IMR-90 (cell line): ENCODE measurements around the gene COG2. TPM values are rescaled to one million over a fixed set of nuclear protein-coding genes. Genes with fewer than 3 reads are reported as not detected.

Source experiments
- ATAC-seq: fragments of 200-7000 bp; cut with Tn5 transposase; 2 replicates; pipeline ENCODE4 v1.9.1; 2020; ENCODE audit warnings: low read depth, mild to moderate bottlenecking, moderate library complexity
- BruUV-seq: library from RNA; stranded (reverse); fragments of 400-500 nt; replicated peaks from 2 replicates; lab custom pipeline; 2021; lab: Mats Ljungman, UMichigan
- CTCF ChIA-PET: fragments of 300-600 bp; formaldehyde crosslinking; extraction: SDS; loops from one replicate; lab custom pipeline; 2021; ENCODE audit warnings: antibody characterized with exemption; lab: Yijun Ruan, JAX
- POLR2A ChIA-PET: fragments of 300-600 bp; sonication (Branson Sonifier 250); formaldehyde crosslinking; loops from one replicate; lab custom pipeline; 2022; ENCODE audit warnings: antibody characterized with exemption; ENCODE audit not compliant: unreplicated experiment; lab: Charles Lee
- DNase-seq: peaks from one replicate; pipeline ENCODE4 v3.0.0; 2013
- H2AFZ ChIP-seq: replicated peaks from 2 replicates; pipeline ENCODE3; 2013; ENCODE audit warnings: low read length, mild to moderate bottlenecking; ENCODE audit not compliant: poor library complexity
- H2AK5ac ChIP-seq: 2 replicates; pipeline ENCODE4 v1.6.1; 2013; ENCODE audit warnings: low read depth, low read length, inconsistent platforms
- H2AK9ac ChIP-seq: replicated peaks from 2 replicates; pipeline ENCODE3; 2013; ENCODE audit warnings: mild to moderate bottlenecking, low read depth, low read length, moderate library complexity; ENCODE audit not compliant: poor library complexity
- H2BK120ac ChIP-seq: 2 replicates; pipeline ENCODE4 v1.6.1; 2013; ENCODE audit warnings: low read depth, low read length, inconsistent platforms
- H2BK15ac ChIP-seq: 3 replicates; pipeline ENCODE4 v1.6.1; 2013; ENCODE audit warnings: low read depth, low read length, inconsistent platforms
- H2BK20ac ChIP-seq: 2 replicates; pipeline ENCODE4 v1.6.1; 2013; ENCODE audit warnings: low read depth, mild to moderate bottlenecking, inconsistent platforms, low read length, moderate library complexity
- H2BK5ac ChIP-seq: 2 replicates; pipeline ENCODE4 v1.6.1; 2013; ENCODE audit warnings: mild to moderate bottlenecking, low read depth, low read length, inconsistent platforms; ENCODE audit not compliant: poor library complexity, severe bottlenecking
- H3K14ac ChIP-seq: replicated peaks from 2 replicates; pipeline ENCODE4 v1.6.1; 2013; ENCODE audit warnings: low read depth, low read length, inconsistent platforms
- H3K18ac ChIP-seq: 2 replicates; pipeline ENCODE4 v1.6.1; 2013; ENCODE audit warnings: low read depth, low read length, control low read depth
- H3K23ac ChIP-seq: 2 replicates; pipeline ENCODE4 v1.6.1; 2013; ENCODE audit warnings: low read depth, low read length, inconsistent platforms
- H3K27ac ChIP-seq: 2 replicates; pipeline ENCODE4 v1.5.1; 2013; ENCODE audit warnings: mild to moderate bottlenecking, control low read depth, low read length; ENCODE audit not compliant: insufficient read depth
- H3K27me3 ChIP-seq: 2 replicates; pipeline ENCODE4 v1.6.1; 2013; ENCODE audit warnings: low read length; ENCODE audit not compliant: control insufficient read depth, insufficient read depth
- H3K36me3 ChIP-seq: 2 replicates; pipeline ENCODE4 v1.6.1; 2013; ENCODE audit warnings: low read length, mixed read lengths; ENCODE audit not compliant: control insufficient read depth, insufficient read depth
- H3K4ac ChIP-seq: 2 replicates; pipeline ENCODE4 v1.6.1; 2013; ENCODE audit warnings: low read depth, low read length, inconsistent platforms
- H3K4me1 ChIP-seq: 2 replicates; pipeline ENCODE4 v1.6.1; 2013; ENCODE audit warnings: low read length, mixed read lengths; ENCODE audit not compliant: control insufficient read depth, insufficient read depth
- H3K4me2 ChIP-seq: 2 replicates; pipeline ENCODE4 v1.6.1; 2013; ENCODE audit warnings: low read depth, mild to moderate bottlenecking, control low read depth, low read length, moderate library complexity
- H3K4me3 ChIP-seq: 2 replicates; pipeline ENCODE4 v1.5.1; 2013; ENCODE audit warnings: low read depth, mild to moderate bottlenecking, control low read depth, low read length, moderate library complexity; ENCODE audit not compliant: insufficient read depth
- H3K56ac ChIP-seq: 2 replicates; pipeline ENCODE4 v1.6.1; 2013; ENCODE audit warnings: low read length, inconsistent platforms; ENCODE audit not compliant: insufficient read depth; ENCODE audit errors: extremely low read depth
- H3K79me1 ChIP-seq, 2 experiments: 2 replicates each; pipeline ENCODE4 v1.6.1; 2013; ENCODE audit warnings: low read length in 2 of 2, inconsistent platforms in 1 of 2, low read depth in 1 of 2
- H3K9ac ChIP-seq: 2 replicates; pipeline ENCODE4 v1.6.1; 2013; ENCODE audit warnings: low read depth, low read length, control low read depth
- H3K9me1 ChIP-seq: 2 replicates; pipeline ENCODE4 v1.6.1; 2013; ENCODE audit warnings: low read length, inconsistent platforms; ENCODE audit not compliant: insufficient read depth
- H3K9me3 ChIP-seq: 2 replicates; pipeline ENCODE4 v1.6.1; 2013; ENCODE audit warnings: low read length; ENCODE audit not compliant: control insufficient read depth, insufficient read depth
- H4K20me1 ChIP-seq: 2 replicates; pipeline ENCODE4 v1.6.1; 2013; ENCODE audit warnings: low read length, inconsistent platforms; ENCODE audit not compliant: insufficient read depth
- H4K5ac ChIP-seq: 2 replicates; pipeline ENCODE4 v1.6.1; 2013; ENCODE audit warnings: mild to moderate bottlenecking, low read depth, low read length, control low read depth
- H4K8ac ChIP-seq, 2 experiments: 2 replicates each; pipeline ENCODE4 v1.6.1; 2013; ENCODE audit warnings: low read depth in 2 of 2, low read length in 2 of 2, control low read depth in 1 of 2, inconsistent platforms in 1 of 2
- H4K91ac ChIP-seq: 2 replicates; pipeline ENCODE4 v1.6.1; 2013; ENCODE audit warnings: low read depth, low read length, inconsistent platforms; ENCODE audit not compliant: insufficient read depth
- BHLHE40 ChIP-seq: fragments of 150-350 bp; IDR thresholded peaks from 2 replicates; pipeline ENCODE4 v1.6.1; 2016; ENCODE audit warnings: mild to moderate bottlenecking, low read depth, low read length
- CEBPB ChIP-seq: IDR thresholded peaks from 2 replicates; pipeline ENCODE4 v1.6.1; 2012; ENCODE audit warnings: low read depth, low read length, improper control_type of control experiment
- CHD1 ChIP-seq: IDR thresholded peaks from 2 replicates; pipeline ENCODE4 v1.6.1; 2012; ENCODE audit warnings: low read depth, low read length, improper control_type of control experiment
- ELK1 ChIP-seq: fragments of 150-350 bp; IDR thresholded peaks from 2 replicates; pipeline ENCODE4 v1.6.1; 2016; ENCODE audit warnings: low read depth, mild to moderate bottlenecking, low read length, moderate library complexity, borderline replicate concordance
- FOS ChIP-seq: fragments of 150-350 bp; IDR thresholded peaks from 2 replicates; pipeline ENCODE4 v1.6.1; 2016; ENCODE audit warnings: low read depth, low read length
- MAZ ChIP-seq: IDR thresholded peaks from 2 replicates; pipeline ENCODE4 v1.6.1; 2012; ENCODE audit warnings: low read depth, mild to moderate bottlenecking, low read length, improper control_type of control experiment, moderate library complexity, borderline replicate concordance
- NFE2L2 ChIP-seq: fragments of 150-350 bp; IDR thresholded peaks from 2 replicates; pipeline ENCODE4 v1.6.1; 2016; ENCODE audit warnings: low read depth, mild to moderate bottlenecking, low read length
- RAD21 ChIP-seq: IDR thresholded peaks from 2 replicates; pipeline ENCODE4 v1.6.1; 2012; ENCODE audit warnings: low read length, improper control_type of control experiment
- RFX5 ChIP-seq: IDR thresholded peaks from 2 replicates; pipeline ENCODE4 v1.8.0; 2012; ENCODE audit warnings: low read depth, mild to moderate bottlenecking, low read length, moderate library complexity
- WGBS, 2 experiments: methylation state at CpG; one replicate each; pipeline versions ENCODE4 v1.1.5 to v1.1.7; 2013; ENCODE audit warnings: missing lambda C conversion rate in 2 of 2; ENCODE audit not compliant: insufficient read length in 1 of 2; ENCODE audit errors: extremely low coverage in 2 of 2; 5-methylcytosine and 5-hydroxymethylcytosine counted together
- dilution Hi-C: fragments of 300-500 bp; cut with HindIII; formaldehyde crosslinking; loops from one replicate; pipeline ENCODE4 v1.14.3; 2018; ENCODE audit warnings: low sequenced_read_pairs; ENCODE audit not compliant: unreplicated experiment
- in situ Hi-C: fragments of 300-500 bp; cut with MboI; formaldehyde crosslinking; loops from 3 replicates; pipeline ENCODE4 v1.14.3; 2019; ENCODE audit warnings: low sequenced_read_pairs, inconsistent platforms, mixed read lengths
- intact Hi-C: fragments of 100-400 bp; cut with micrococcal nuclease; formaldehyde crosslinking; loops from 2 replicates; pipeline ENCODE4 v1.10.0; 2022
- polyA plus RNA-seq, 3 experiments: library from polyadenylated mRNA; depleted of rRNA; stranded (reverse); fragments of >200 nt; gene quantifications; 2 replicates each; pipeline ENCODE4 v1.2.3, GENCODE V29; 2012; ENCODE audit warnings: low replicate concordance in 1 of 3
- total RNA-seq: library from RNA; depleted of rRNA; stranded (reverse); fragments of >200 nt; gene quantifications from 2 replicates; pipeline ENCODE4 v1.2.3, GENCODE V29; 2012
- TF ChIP-seq, protein P1 (sequence below): conservative IDR thresholded peaks from 2 replicates; pipeline ENCODE4 v1.5.1; 2012; ENCODE audit warnings: mild to moderate bottlenecking, low read depth, low read length, improper control_type of control experiment

Gene COG2
- total and polyA plus RNA-seq, 2 of the 4 experiments (the other 2 are of a cell fraction), result 9.1 to 16.7 TPM

- intact Hi-C loops, result no loop called here
Measured at GRCh38 chr1:230612651-230613050, 29.6 kb upstream of the COG2 start.

More at GRCh38 chr1:230612651-230613050, 29.6 kb upstream of the COG2 start:
- no peak overlapping the region for H3K4me2 ChIP-seq
- no CpG with 5 or more reads among the region's 1 CpG for WGBS, 2 experiments
- no peak overlapping the region for H3K27ac ChIP-seq
- H3K4me1 ChIP-seq, result no peaks in the 10 kb centered on the region
- H4K91ac ChIP-seq, result no peak overlapping the region
- no peak overlapping the region for H3K4me3 ChIP-seq
- no peaks in the 10 kb centered on the region for H3K9me1 ChIP-seq
- no TSS peak for BruUV-seq
- DNase-seq, result no peak
- no peak overlapping the region for H3K14ac ChIP-seq
- H2BK120ac ChIP-seq, result no peak overlapping the region
- no peak overlapping the region for H4K8ac ChIP-seq
- H3K4ac ChIP-seq, result no peak overlapping the region
- no peak overlapping the region for H3K18ac ChIP-seq
- H3K79me1 ChIP-seq, result no peaks in the 10 kb centered on the region
- no peak overlapping the region for H2BK15ac ChIP-seq
- dilution Hi-C loops, result no loop called here
- H3K27me3 ChIP-seq, result no peaks in the 10 kb centered on the region
- H2AFZ ChIP-seq, result no peak overlapping the region
- CTCF ChIA-PET, result no interaction called here
- H3K36me3 ChIP-seq, result no peaks in the 10 kb centered on the region
- no peak overlapping the region for H2BK5ac ChIP-seq
- no peak overlapping the region for H3K56ac ChIP-seq
- H2AK5ac ChIP-seq, result no peak overlapping the region
- H3K9ac ChIP-seq, result no peak overlapping the region
- TF ChIP-seq FOS, result no peak
- no peak for TF ChIP-seq NFE2L2
- no peak for TF ChIP-seq CEBPB
- TF ChIP-seq MAZ, result no peak
- no peak for TF ChIP-seq RAD21
- no peak for TF ChIP-seq ELK1
- TF ChIP-seq CHD1, result no peak
- TF ChIP-seq, protein P1, sequence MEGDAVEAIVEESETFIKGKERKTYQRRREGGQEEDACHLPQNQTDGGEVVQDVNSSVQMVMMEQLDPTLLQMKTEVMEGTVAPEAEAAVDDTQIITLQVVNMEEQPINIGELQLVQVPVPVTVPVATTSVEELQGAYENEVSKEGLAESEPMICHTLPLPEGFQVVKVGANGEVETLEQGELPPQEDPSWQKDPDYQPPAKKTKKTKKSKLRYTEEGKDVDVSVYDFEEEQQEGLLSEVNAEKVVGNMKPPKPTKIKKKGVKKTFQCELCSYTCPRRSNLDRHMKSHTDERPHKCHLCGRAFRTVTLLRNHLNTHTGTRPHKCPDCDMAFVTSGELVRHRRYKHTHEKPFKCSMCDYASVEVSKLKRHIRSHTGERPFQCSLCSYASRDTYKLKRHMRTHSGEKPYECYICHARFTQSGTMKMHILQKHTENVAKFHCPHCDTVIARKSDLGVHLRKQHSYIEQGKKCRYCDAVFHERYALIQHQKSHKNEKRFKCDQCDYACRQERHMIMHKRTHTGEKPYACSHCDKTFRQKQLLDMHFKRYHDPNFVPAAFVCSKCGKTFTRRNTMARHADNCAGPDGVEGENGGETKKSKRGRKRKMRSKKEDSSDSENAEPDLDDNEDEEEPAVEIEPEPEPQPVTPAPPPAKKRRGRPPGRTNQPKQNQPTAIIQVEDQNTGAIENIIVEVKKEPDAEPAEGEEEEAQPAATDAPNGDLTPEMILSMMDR, result no peak
- no peak for TF ChIP-seq BHLHE40
- TF ChIP-seq RFX5, result no peak
- POLR2A ChIA-PET, result no interaction called here
- ATAC-seq, result no peak
- H2BK20ac ChIP-seq, result no peak overlapping the region
- no peak overlapping the region for H3K23ac ChIP-seq
- H3K9me3 ChIP-seq, result no peaks in the 10 kb centered on the region
- H4K5ac ChIP-seq, result no peak overlapping the region
- H2AK9ac ChIP-seq, result no peak overlapping the region
- no peaks in the 10 kb centered on the region for H4K20me1 ChIP-seq
- in situ Hi-C loops, result no loop called here
